SK-N-MC (cell line): ENCODE results near the gene ARPC5.
"Not testable (repeated sequence)": the region's sequence is repeated elsewhere in the genome, so short reads cannot be mapped to it uniquely, and the experiment has no call there.

Source experiments
- DNase-seq: peaks from one replicate; pipeline ENCODE4 v3.0.0-alpha.2; 2011; ENCODE audit warnings: low read depth, low spot score
- H3K27ac ChIP-seq: fragments of 200-600 bp; sonication (generic); 2 replicates; pipeline ENCODE4 v1.5.1; 2016; ENCODE audit warnings: mixed run types
- H3K36me3 ChIP-seq: fragments of 200-600 bp; sonication (generic); 2 replicates; pipeline ENCODE4 v1.6.1; 2017; ENCODE audit warnings: antibody characterized with exemption, low read length, mixed read lengths; ENCODE audit not compliant: insufficient read depth
- H3K4me3 ChIP-seq: fragments of 200-600 bp; sonication (generic); 2 replicates; pipeline ENCODE4 v1.5.1; 2016
- H3K9ac ChIP-seq: fragments of 200-600 bp; sonication (generic); 2 replicates; pipeline ENCODE4 v1.8.0; 2017; ENCODE audit warnings: mixed run types, mixed read lengths; ENCODE audit not compliant: insufficient read length
- H3K9me3 ChIP-seq: fragments of 200-600 bp; sonication (generic); 2 replicates; pipeline ENCODE4 v1.6.1; 2017; ENCODE audit warnings: low read depth, mild to moderate bottlenecking, antibody characterized with exemption, low read length, moderate library complexity, mixed read lengths
- EZH2 ChIP-seq: fragments of 200-600 bp; sonication (generic); IDR thresholded peaks from one replicate; pipeline ENCODE4 v1.6.1; 2017; ENCODE audit warnings: antibody characterized with exemption
- FOXP2 ChIP-seq: optimal IDR thresholded peaks from 2 replicates; pipeline ENCODE3; 2011; ENCODE audit warnings: mild to moderate bottlenecking, moderate library complexity; ENCODE audit not compliant: insufficient read depth; ENCODE audit errors: extremely low read length, control extremely low read depth
- POLR2AphosphoS5 ChIP-seq: IDR thresholded peaks from 2 replicates; pipeline ENCODE4 v1.6.1; 2012; ENCODE audit warnings: mild to moderate bottlenecking, low read depth, low read length, borderline replicate concordance

The ARPC5 gene

GRCh38 chr1:183636783-183637182, 1.2 kb upstream of the ARPC5 start:
- Histone ChIP-seq H3K36me3 (peaks cover 12% of the 10 kb centered on the region), H3K27ac (peak overlapping the region; percentile 55; the same call in 1 of the 2 replicates), H3K9ac (peak overlapping the region; percentile 33), H3K9me3 (no peaks in the 10 kb centered on the region), H3K4me3 (peak overlapping the region; percentile 94)
- DNase-seq = no peak
- TF ChIP-seq FOXP2 (no peak), EZH2 (no peak), POLR2AphosphoS5 (no peak)

GRCh38 chr1:183636334-183636682, 725 bp upstream of the ARPC5 start:
- TF ChIP-seq POLR2AphosphoS5 = no peak
- no peak for TF ChIP-seq EZH2
- TF ChIP-seq FOXP2 = no peak
- Histone ChIP-seq H3K9me3 (no peaks in the 10 kb centered on the region), H3K9ac (no peak overlapping the region), H3K36me3 (peaks cover 15% of the 10 kb centered on the region), H3K4me3 (peak overlapping the region; percentile 94), H3K27ac (no peak overlapping the region)
- DNase-seq = no peak

DNA sequence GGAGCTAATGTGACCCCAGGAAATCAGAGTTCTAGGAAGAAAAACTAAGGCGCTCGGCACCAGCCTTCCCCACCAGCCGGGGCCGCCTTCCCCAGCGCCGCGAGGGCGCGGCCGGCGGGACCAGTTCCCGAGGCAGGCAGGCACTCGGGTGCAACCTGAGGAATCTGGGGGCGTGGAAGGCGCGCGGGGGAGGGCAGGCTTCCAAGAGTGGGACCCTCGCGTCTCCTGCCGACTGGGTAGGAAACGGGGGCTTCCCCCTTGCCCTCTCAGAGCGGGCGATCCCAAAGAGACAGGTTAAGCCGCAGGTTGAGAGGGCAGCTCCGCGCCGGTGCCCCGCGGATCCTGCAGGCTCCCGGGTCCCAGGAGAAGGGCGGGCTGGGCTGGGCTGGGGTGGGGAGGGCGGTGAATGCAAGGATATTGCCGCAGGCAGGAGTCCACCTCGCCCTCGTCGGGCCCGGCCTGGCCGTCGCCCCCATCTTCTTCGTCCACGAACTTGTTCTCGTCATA, 431 bp downstream of the ARPC5 start:
- Histone ChIP-seq H3K27ac (peak overlapping the region; percentile 91), H3K36me3 (peaks cover 26% of the 10 kb centered on the region)
- no peak for DNase-seq

DNA sequence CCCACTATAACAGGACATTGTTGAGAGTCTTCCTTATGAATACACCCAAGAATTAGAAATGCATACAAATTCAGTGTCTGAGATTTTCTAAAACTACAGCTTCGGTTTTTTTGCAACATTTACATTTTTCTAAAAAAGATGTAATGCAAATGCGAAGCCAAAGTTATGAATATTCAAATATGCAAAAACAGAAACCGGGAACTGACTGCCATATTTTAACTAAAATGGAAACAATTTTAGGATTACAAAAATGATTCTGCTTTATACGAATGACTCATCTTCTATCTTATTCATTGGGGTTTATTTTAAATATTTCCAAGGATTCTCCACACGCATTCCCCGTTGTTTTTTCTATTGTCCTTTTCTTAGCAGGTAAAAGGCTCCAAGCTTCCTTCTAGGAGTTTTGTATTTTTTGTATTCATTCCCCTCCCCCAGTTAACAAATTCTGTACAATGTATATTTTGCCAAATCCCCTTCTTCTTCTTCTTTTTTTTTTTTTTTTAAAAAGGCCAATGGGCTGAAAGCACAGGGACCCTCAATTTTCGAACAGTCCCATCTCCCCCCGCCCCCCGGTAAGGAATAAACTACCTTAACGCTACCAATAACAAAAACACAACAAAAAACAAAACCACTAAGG, 1.0 kb downstream of the ARPC5 start:
- no peaks in the 10 kb centered on the region for H3K9me3 ChIP-seq
- no peak for DNase-seq

More for the DNA sequence above, 431 bp downstream of the ARPC5 start:
- peak overlapping the region; percentile 94 for H3K4me3 ChIP-seq
- peak overlapping the region; percentile 94 for H3K9ac ChIP-seq
- TF ChIP-seq EZH2 (no peak), FOXP2 (no peak), POLR2AphosphoS5 (no peak)
- H3K9me3 ChIP-seq = no peaks in the 10 kb centered on the region

DNA sequence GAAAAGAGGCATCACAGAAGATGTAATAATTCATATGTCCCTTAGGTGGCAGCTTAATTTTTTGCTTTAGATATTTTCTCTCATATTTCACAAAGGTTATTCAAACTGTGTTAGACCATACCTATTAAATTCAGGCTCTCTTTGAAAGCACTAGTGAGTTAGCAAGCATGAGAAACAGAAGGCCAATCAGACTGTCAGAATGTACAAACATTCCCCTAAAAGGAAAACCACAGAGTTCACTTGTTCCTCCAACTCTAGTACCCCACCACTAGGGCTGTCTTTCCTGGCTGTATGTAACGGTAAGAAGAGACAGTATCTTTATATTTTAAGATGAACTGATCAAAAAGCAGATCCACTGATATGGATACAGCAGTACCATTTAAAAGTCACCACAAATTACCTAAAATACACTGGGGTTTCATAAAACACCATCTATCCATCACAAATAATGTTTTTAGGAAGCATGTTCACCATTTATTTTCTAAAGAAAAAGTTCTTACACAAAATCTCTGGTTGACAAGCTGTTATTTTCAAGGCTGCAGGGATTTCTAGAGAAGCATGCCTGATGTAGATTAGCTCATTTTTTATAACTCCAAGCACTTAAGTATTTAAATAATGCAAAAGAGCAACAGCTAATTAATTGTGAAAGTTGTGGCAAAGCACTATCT, 1.8 kb downstream of the ARPC5 start:
- TF ChIP-seq EZH2 = no peak
- TF ChIP-seq POLR2AphosphoS5 = peak; percentile 34
- Histone ChIP-seq H3K27ac (peak overlapping the region; percentile 91), H3K4me3 (peak overlapping the region; percentile 94), H3K36me3 (peaks cover 40% of the 10 kb centered on the region), H3K9me3 (no peaks in the 10 kb centered on the region), H3K9ac (peak overlapping the region; percentile 94)
- peak; percentile 67 for DNase-seq

More for the DNA sequence above, 1.0 kb downstream of the ARPC5 start:
- Histone ChIP-seq H3K4me3 (peak overlapping the region; percentile 94), H3K27ac (peak overlapping the region; percentile 91), H3K9ac (peak overlapping the region; percentile 94), H3K36me3 (peaks cover 32% of the 10 kb centered on the region)
- TF ChIP-seq EZH2 = no peak

DNA sequence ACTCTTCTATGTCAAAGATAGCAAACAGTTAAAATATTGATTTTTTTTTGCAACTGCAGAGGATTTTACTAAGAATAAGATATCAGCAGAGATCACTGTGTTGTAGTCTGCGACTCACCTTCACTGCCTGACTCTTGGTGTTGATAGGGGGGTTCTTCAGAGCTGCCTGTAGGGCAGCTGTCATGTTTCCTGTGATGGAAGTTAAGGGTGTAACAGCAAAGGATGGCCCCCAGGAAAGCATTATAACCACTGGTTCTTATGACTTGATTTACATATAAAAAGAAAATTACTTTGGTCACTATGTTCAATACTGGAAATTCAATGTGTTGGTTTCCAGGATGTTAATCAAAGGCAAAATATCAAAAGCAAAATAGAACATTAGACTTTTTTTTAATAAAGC, 2.6 kb downstream of the ARPC5 start:
- Histone ChIP-seq H3K9ac (peak overlapping the region; percentile 94), H3K27ac (peak overlapping the region; percentile 91), H3K4me3 (peak overlapping the region; percentile 94), H3K9me3 (no peaks in the 10 kb centered on the region), H3K36me3 (peaks cover 48% of the 10 kb centered on the region)
- TF ChIP-seq POLR2AphosphoS5 (no peak), EZH2 (no peak), FOXP2 (no peak)
- DNase-seq = no peak

- no peaks in the 10 kb centered on the region for H3K9me3 ChIP-seq
- H3K27ac ChIP-seq = peak overlapping the region; percentile 91; the same call in 1 of the 2 replicates
- TF ChIP-seq EZH2 = no peak
- TF ChIP-seq FOXP2 = no peak
- no peak for TF ChIP-seq POLR2AphosphoS5
- peak overlapping the region; percentile 94 for H3K4me3 ChIP-seq
- H3K9ac ChIP-seq = peak overlapping the region; percentile 94
- no peak for DNase-seq
- peaks cover 54% of the 10 kb centered on the region for H3K36me3 ChIP-seq
Observed at GRCh38 chr1:183632114-183632513, 3.5 kb downstream of the ARPC5 start.

DNA sequence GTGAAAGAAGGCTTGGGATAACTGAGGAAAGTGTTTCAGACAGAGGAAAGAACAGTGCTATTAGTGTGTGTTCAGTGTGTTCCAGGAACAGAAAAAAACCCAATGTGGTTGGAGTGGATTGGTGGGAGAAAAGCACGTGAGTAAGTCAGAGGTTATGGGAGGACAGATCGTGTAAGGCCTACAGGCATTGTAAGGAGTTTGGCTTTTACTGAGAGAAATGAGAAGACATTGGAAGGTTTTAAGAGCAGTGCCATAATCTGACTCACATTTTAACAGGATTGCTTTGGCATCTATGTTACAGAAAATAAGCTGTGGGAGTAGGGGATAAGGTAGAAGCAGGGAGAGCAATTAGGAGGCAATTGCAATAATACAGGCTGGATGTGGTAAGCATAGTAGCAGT, 4.8 kb downstream of the ARPC5 start:
- Histone ChIP-seq H3K27ac (0 out of 2 replicates have a peak overlapping the region, but pooled peaks have one; percentile 20), H3K9ac (no peak overlapping the region), H3K9me3 (no peaks in the 10 kb centered on the region), H3K36me3 (peaks cover 67% of the 10 kb centered on the region), H3K4me3 (no peak overlapping the region)
- DNase-seq = no peak
- TF ChIP-seq FOXP2 = no peak
- no peak for TF ChIP-seq POLR2AphosphoS5
- no peak for TF ChIP-seq EZH2

GRCh38 chr1:183628537-183628936, 7.0 kb downstream of the ARPC5 start:
- Histone ChIP-seq H3K27ac (no peak overlapping the region), H3K4me3 (no peak overlapping the region), H3K9me3 (no peaks in the 10 kb centered on the region), H3K9ac (no peak overlapping the region), H3K36me3 (peaks cover 77% of the 10 kb centered on the region)
- no peak for DNase-seq
- TF ChIP-seq POLR2AphosphoS5 (no peak), FOXP2 (no peak), EZH2 (no peak)

DNA sequence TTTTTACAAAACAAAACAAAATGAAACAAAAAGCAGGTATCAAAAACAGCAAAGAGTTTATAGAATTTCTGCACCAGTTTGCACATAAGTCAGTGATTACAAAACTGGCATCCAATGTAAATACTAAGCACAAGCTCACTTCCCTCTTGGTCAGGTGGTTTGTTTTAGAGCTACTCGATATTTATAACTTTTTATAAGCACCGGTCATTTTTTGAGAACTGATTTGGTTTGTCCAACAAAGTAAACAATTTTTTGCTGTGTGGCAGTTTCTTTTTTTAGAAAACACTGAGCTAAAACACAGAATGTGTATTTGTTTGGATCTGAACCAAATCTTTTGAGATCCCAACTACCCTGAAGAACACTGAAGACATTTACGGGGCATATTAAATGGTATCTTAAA, 9.3 kb downstream of the ARPC5 start:
- H3K9ac ChIP-seq, H3K4me3 ChIP-seq, DNase-seq, H3K9me3 ChIP-seq: not testable (repeated sequence)
- Histone ChIP-seq H3K27ac (peak overlapping the region; percentile 68; the same call in 1 of the 2 replicates), H3K36me3 (peaks cover 64% of the 10 kb centered on the region)
